Panc1 (cell line): ENCODE measurements around the gene MCU.

Source experiments
- POLR2AphosphoS5 ChIP-seq: IDR thresholded peaks from 2 replicates; pipeline ENCODE4 v1.6.1; 2012; ENCODE audit warnings: mild to moderate bottlenecking, low read depth, low read length, moderate library complexity
- SIN3A ChIP-seq: IDR thresholded peaks from 2 replicates; pipeline ENCODE4 v1.6.1; 2012; ENCODE audit warnings: low read depth, mild to moderate bottlenecking, low read length, moderate library complexity, borderline replicate concordance; ENCODE audit not compliant: insufficient read depth
- TF ChIP-seq, protein P1 (sequence below): fragments of 450-650 bp; IDR thresholded peaks from 2 replicates; pipeline ENCODE4 v1.5.1; 2017; ENCODE audit warnings: mild to moderate bottlenecking
- TF ChIP-seq, protein P2 (sequence below), 2 experiments: IDR thresholded peaks; 2 replicates each; pipeline ENCODE4 v1.6.1; 2011 to 2012; ENCODE audit warnings: low read depth in 2 of 2, control low read depth in 1 of 2, low read length in 1 of 2, mild to moderate bottlenecking in 1 of 2, moderate library complexity in 1 of 2; ENCODE audit not compliant: insufficient read depth in 1 of 2

DNA sequence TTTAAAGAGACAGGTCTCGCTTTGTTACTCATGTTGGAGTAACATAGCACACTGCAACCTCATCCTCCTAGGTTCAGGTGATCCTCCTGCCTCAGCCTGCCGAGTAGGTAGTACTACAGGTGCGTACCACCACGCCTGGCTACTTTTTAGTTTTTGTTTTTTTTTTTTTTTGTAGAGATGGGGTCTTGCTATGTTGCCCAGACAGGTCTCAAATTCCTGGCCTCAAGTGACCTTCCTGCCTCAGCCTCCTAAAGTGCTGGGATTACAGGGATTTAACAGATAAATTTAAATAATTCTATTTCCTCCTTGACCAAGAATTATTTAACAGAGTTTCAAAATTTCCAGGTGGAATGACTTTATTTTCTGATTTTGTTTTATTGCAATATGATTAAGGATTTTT, 104.6 kb downstream of the MCU start:
- TF ChIP-seq, protein P1, sequence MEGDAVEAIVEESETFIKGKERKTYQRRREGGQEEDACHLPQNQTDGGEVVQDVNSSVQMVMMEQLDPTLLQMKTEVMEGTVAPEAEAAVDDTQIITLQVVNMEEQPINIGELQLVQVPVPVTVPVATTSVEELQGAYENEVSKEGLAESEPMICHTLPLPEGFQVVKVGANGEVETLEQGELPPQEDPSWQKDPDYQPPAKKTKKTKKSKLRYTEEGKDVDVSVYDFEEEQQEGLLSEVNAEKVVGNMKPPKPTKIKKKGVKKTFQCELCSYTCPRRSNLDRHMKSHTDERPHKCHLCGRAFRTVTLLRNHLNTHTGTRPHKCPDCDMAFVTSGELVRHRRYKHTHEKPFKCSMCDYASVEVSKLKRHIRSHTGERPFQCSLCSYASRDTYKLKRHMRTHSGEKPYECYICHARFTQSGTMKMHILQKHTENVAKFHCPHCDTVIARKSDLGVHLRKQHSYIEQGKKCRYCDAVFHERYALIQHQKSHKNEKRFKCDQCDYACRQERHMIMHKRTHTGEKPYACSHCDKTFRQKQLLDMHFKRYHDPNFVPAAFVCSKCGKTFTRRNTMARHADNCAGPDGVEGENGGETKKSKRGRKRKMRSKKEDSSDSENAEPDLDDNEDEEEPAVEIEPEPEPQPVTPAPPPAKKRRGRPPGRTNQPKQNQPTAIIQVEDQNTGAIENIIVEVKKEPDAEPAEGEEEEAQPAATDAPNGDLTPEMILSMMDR = no peak
- TF ChIP-seq SIN3A = no peak
- no peak for TF ChIP-seq POLR2AphosphoS5
- TF ChIP-seq, protein P2, sequence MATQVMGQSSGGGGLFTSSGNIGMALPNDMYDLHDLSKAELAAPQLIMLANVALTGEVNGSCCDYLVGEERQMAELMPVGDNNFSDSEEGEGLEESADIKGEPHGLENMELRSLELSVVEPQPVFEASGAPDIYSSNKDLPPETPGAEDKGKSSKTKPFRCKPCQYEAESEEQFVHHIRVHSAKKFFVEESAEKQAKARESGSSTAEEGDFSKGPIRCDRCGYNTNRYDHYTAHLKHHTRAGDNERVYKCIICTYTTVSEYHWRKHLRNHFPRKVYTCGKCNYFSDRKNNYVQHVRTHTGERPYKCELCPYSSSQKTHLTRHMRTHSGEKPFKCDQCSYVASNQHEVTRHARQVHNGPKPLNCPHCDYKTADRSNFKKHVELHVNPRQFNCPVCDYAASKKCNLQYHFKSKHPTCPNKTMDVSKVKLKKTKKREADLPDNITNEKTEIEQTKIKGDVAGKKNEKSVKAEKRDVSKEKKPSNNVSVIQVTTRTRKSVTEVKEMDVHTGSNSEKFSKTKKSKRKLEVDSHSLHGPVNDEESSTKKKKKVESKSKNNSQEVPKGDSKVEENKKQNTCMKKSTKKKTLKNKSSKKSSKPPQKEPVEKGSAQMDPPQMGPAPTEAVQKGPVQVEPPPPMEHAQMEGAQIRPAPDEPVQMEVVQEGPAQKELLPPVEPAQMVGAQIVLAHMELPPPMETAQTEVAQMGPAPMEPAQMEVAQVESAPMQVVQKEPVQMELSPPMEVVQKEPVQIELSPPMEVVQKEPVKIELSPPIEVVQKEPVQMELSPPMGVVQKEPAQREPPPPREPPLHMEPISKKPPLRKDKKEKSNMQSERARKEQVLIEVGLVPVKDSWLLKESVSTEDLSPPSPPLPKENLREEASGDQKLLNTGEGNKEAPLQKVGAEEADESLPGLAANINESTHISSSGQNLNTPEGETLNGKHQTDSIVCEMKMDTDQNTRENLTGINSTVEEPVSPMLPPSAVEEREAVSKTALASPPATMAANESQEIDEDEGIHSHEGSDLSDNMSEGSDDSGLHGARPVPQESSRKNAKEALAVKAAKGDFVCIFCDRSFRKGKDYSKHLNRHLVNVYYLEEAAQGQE (IDR thresholded peaks at IDR 0.05; ENCODE audit: insufficient read depth in 1 of 2, low read depth in 2 of 2, low read length in 1 of 2) = no peak
